BLaER1 (cell line): ENCODE measurements around the gene HOXB13.

Experiments
- H3K27ac ChIP-seq: shearing (Covaris generic); formaldehyde crosslinking; 2 replicates; pipeline ENCODE4 v1.8.1; 2022
- H3K27me3 ChIP-seq: shearing (Covaris generic); formaldehyde crosslinking; 2 replicates; pipeline ENCODE4 v1.8.1; 2022
- H3K36me3 ChIP-seq: shearing (Covaris generic); formaldehyde crosslinking; 2 replicates; pipeline ENCODE4 v1.8.1; 2022
- H3K4me1 ChIP-seq: shearing (Covaris generic); formaldehyde crosslinking; 2 replicates; pipeline ENCODE4 v1.8.1; 2022
- H3K4me2 ChIP-seq: shearing (Covaris generic); formaldehyde crosslinking; 2 replicates; pipeline ENCODE4 v1.8.1; 2022
- H3K4me3 ChIP-seq: shearing (Covaris generic); formaldehyde crosslinking; 2 replicates; pipeline ENCODE4 v1.8.1; 2022
- H3K9ac ChIP-seq: shearing (Covaris generic); formaldehyde crosslinking; 2 replicates; pipeline ENCODE4 v1.8.1; 2022
- H3K9me3 ChIP-seq: shearing (Covaris generic); formaldehyde crosslinking; 2 replicates; pipeline ENCODE4 v1.8.1; 2022
- H4K20me1 ChIP-seq: shearing (Covaris generic); formaldehyde crosslinking; 2 replicates; pipeline ENCODE4 v1.8.1; 2022
- Cebpa-rat ChIP-seq: shearing (Covaris generic); IDR thresholded peaks from 2 replicates; pipeline ENCODE4 v1.8.1; 2022

HOXB13 gene

DNA sequence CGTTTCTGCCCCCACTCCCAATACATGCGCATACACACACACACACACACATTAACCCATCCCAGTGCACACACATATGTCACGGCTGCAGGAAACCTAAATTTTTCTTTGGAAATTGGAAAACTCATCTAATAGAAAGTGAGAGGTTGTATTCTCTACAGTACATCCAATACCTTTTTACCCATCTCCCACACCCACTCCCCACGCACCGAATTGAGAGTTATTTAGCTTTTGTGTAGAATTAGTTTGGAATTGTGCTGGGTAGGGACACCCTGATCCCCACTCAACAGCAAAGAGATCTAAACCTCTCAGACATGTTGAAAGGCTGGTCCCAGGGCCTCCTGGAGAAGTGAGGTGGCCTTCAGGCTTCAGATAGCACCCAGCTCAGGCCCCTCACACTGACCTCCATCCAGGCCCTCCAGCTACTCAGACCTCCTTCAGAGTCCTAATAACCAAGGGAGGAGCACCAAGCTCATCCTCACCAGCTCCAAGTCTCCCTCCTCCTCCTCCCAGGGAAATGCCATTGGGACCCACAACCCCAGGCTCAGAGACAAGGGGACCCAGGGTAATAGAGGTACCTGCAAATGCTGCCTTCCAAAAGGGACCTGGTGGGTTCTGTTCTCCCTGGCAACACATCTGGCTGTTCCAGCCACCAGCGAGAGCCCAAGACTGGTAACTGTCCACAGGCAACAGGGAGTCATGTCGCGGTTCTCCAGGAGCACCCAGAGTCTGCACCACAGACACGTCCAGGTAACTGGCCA, 955 bp downstream of the HOXB13 start:
- Histone ChIP-seq H3K4me1 (no peaks in the 10 kb centered on the region), H4K20me1 (peaks cover 96% of the 10 kb centered on the region), H3K9me3 (no peaks in the 10 kb centered on the region), H3K27ac (no peak overlapping the region), H3K9ac (no peak overlapping the region), H3K4me2 (no peak overlapping the region), H3K4me3 (no peak overlapping the region), H3K36me3 (no peaks in the 10 kb centered on the region), H3K27me3 (peaks cover 100% of the 10 kb centered on the region)
- no peak for TF ChIP-seq Cebpa-rat

DNA sequence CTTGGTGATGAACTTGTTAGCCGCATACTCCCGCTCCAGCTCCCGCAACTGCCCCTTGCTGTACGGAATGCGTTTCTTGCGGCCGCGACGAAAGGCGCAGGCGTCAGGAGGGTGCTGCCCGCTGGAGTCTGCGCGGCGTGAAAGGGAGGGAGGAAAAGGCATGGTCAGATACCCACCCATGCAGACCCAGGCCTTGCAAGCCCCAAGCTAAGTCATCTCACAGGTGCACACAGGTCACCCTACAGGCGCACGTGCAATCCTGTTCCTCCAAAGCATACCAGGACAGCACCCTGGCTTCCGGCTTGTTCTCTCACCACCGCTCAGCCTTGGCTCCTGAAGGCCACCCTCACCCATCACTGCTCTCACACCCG, 1.6 kb downstream of the HOXB13 start:
- no peak for TF ChIP-seq Cebpa-rat
- H3K27ac ChIP-seq = no peak overlapping the region
- H3K36me3 ChIP-seq = no peaks in the 10 kb centered on the region
- no peak overlapping the region for H3K9ac ChIP-seq
- H3K27me3 ChIP-seq = peaks cover 100% of the 10 kb centered on the region
- H3K4me1 ChIP-seq = no peaks in the 10 kb centered on the region
- H3K9me3 ChIP-seq = no peaks in the 10 kb centered on the region
- H3K4me3 ChIP-seq = no peak overlapping the region
- peaks cover 96% of the 10 kb centered on the region for H4K20me1 ChIP-seq
- no peak overlapping the region for H3K4me2 ChIP-seq

- H4K20me1 ChIP-seq = peaks cover 96% of the 10 kb centered on the region
- H3K9me3 ChIP-seq = no peaks in the 10 kb centered on the region
- no peak for TF ChIP-seq Cebpa-rat
- no peak overlapping the region for H3K4me2 ChIP-seq
- no peak overlapping the region for H3K4me3 ChIP-seq
- peaks cover 100% of the 10 kb centered on the region for H3K27me3 ChIP-seq
- no peak overlapping the region for H3K9ac ChIP-seq
- no peaks in the 10 kb centered on the region for H3K4me1 ChIP-seq
- H3K36me3 ChIP-seq = no peaks in the 10 kb centered on the region
- no peak overlapping the region for H3K27ac ChIP-seq
Observed at GRCh38 chr17:48726114-48726915, 2.2 kb downstream of the HOXB13 start.

GRCh38 chr17:48725288-48726064, 3.1 kb downstream of the HOXB13 start:
- Histone ChIP-seq H3K27ac (no peak overlapping the region), H3K9ac (no peak overlapping the region), H3K4me3 (no peak overlapping the region), H4K20me1 (peaks cover 99% of the 10 kb centered on the region), H3K9me3 (no peaks in the 10 kb centered on the region), H3K4me2 (no peak overlapping the region), H3K4me1 (no peaks in the 10 kb centered on the region), H3K36me3 (no peaks in the 10 kb centered on the region), H3K27me3 (peaks cover 100% of the 10 kb centered on the region)
- no peak for TF ChIP-seq Cebpa-rat

DNA sequence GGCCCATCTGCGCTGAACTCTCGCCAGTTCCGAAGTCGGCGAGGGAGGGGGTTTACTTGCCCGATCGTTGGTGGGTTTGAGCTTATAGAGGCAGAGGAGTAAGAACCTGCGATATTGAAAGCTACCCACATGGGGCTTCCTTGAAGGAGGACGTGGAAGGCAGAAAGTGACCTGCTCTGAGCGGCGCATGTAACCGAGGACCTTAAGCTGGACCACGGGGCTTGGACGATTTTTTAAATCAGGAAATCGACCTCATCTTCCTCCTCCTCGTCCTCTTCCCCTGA, 3.6 kb downstream of the HOXB13 start:
- no peak overlapping the region for H3K4me3 ChIP-seq
- peaks cover 100% of the 10 kb centered on the region for H3K27me3 ChIP-seq
- no peaks in the 10 kb centered on the region for H3K4me1 ChIP-seq
- peaks cover 99% of the 10 kb centered on the region for H4K20me1 ChIP-seq
- no peaks in the 10 kb centered on the region; the same call in 1 of the 2 replicates for H3K9me3 ChIP-seq
- H3K4me2 ChIP-seq = no peak overlapping the region
- no peaks in the 10 kb centered on the region for H3K36me3 ChIP-seq
- H3K9ac ChIP-seq = no peak overlapping the region
- no peak for TF ChIP-seq Cebpa-rat
- no peak overlapping the region for H3K27ac ChIP-seq

DNA sequence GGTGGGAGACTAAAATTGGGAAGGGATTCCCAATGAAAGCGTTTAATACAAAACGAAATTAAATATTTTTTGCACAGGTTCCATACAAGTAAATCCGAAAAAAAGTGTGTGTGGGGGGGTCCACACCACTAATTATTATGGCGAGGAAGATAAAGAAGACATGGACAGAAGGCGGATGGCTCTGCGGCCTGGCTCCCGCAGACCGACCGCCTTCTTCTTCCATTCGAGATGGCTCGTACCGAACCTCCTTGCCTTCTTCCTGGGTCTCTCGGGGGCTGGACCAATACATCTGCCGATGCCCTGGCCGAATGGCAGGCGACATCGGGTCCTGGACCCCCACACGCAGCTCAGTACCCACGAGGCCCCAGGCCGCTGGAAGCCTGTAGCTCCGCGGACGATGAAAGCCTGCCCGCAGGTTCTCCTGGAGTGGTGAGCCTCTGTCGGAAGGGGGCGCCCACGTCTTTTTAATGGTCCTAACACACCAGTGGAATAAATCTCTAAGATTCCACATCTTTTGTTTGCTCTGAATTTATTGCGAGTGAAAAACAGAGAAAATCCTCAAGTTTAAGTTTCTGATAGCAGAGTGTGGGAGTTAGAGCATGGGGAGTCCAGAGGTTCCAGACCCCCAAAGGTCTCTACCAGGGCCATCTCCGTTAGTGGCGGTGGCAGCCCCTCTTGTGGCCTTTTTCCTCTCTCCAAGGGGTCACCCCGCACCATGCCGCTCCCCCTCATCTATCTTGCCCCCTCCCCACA, 4.1 kb downstream of the HOXB13 start:
- no peak overlapping the region for H3K4me3 ChIP-seq
- H3K36me3 ChIP-seq = no peaks in the 10 kb centered on the region
- H4K20me1 ChIP-seq = peaks cover 99% of the 10 kb centered on the region
- H3K4me2 ChIP-seq = no peak overlapping the region
- H3K9me3 ChIP-seq = peaks cover 5% of the 10 kb centered on the region
- no peak overlapping the region for H3K9ac ChIP-seq
- H3K27me3 ChIP-seq = peaks cover 100% of the 10 kb centered on the region
- TF ChIP-seq Cebpa-rat = no peak
- no peaks in the 10 kb centered on the region for H3K4me1 ChIP-seq
- no peak overlapping the region for H3K27ac ChIP-seq

DNA sequence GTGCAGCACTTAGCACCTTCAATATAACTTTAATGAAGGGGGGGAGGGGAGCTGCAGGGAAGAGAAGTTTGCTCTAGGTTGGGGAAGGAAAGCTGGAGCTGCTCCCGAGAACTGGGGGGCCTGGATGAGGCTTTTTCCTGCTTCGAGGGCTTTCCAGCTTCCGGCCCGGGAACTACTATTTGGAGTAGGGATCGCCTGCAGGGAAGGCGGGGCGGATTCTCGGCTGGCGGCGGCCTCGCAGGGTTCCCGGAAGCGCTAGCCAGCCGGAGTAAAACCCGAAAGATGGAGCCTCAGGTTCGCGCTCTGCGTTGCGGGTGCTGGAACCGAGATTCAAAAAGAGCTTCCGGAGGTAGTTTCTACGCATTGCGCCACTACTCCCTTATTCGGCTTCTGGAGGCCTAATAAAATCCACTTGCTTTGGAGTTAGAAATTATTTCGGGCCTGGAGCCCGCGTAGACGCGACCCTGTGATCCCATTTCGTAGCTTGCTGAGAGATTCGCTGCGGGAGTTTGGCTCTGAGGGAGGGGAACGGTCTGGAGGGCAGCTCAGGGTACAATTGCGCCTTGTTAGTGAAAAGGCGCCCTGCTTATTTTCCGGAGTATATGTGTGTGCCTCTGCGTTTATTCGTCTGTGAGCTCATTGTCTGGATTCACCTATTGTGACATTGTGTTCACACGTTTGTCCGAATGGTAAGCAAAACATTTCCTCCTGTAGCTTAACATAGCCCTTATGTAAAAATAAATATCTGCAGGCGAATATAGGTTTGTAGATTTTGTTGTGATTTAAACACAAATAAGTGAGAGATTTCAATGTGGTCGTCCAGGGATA, 4.9 kb downstream of the HOXB13 start:
- H3K4me3 ChIP-seq = no peak overlapping the region
- TF ChIP-seq Cebpa-rat = no peak
- H3K4me1 ChIP-seq = no peaks in the 10 kb centered on the region
- H3K27ac ChIP-seq = no peak overlapping the region
- H3K36me3 ChIP-seq = no peaks in the 10 kb centered on the region
- H3K27me3 ChIP-seq = peaks cover 100% of the 10 kb centered on the region
- peaks cover 13% of the 10 kb centered on the region for H3K9me3 ChIP-seq
- H4K20me1 ChIP-seq = peaks cover 100% of the 10 kb centered on the region
- H3K9ac ChIP-seq = no peak overlapping the region
- H3K4me2 ChIP-seq = no peak overlapping the region

DNA sequence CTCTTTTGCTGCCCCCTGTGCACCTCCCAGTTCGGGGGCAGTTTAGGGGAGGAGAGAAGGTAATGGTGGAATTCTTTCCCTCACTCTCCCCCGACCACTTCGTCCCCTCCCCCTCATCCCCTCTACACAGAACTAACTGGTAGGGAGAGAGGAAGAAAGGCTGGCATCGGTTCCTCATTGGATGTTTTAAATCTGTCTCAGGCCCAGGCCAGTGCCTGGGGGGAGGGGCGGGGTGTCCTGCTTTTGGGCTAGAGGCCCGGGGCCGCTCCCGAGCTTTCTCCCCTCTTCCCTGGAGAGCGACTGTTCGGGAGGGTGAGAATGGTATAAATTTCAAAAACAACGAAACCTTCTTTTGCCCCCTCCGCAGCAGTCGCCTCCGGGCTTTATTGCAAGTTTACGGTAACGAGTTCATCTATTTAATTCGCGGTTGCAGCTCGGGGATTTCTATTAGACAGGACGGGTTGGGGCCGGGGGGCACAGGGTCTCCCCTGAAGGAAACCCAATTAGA, 5.6 kb downstream of the HOXB13 start, which contains the start of gene PRAC2:
TSS of gene PRAC2 (plus strand) at position 271 of the 508 bp plus-strand sequence. CDS start 1,226 bp downstream, outside the sequence.
- Histone ChIP-seq H3K27me3 (peaks cover 100% of the 10 kb centered on the region), H3K4me2 (no peak within 1 kb of the TSS), H3K27ac (no peak within 1 kb of the TSS), H3K4me1 (no peaks in the 10 kb centered on the region), H3K9me3 (peaks cover 18% of the 10 kb centered on the region), H3K9ac (no peak within 1 kb of the TSS), H4K20me1 (peaks cover 99% of the 10 kb centered on the region), H3K4me3 (no peak within 1 kb of the TSS), H3K36me3 (no peaks in the 10 kb centered on the region)
- no peak for TF ChIP-seq Cebpa-rat
